GM13976 (cell line): ENCODE data around the gene RETREG1.

ENCODE experiments used
- DNase-seq: peaks from one replicate; pipeline ENCODE4 v3.0.0; 2012; ENCODE audit warnings: low spot score
- CTCF ChIP-seq: IDR thresholded peaks from 2 replicates; pipeline ENCODE4 v1.5.1; 2012; ENCODE audit warnings: borderline replicate concordance, mild to moderate bottlenecking; ENCODE audit not compliant: insufficient read depth; ENCODE audit errors: extremely low read depth, missing control alignments, control extremely low read depth
- in situ Hi-C: fragments of 300-500 bp; cut with MboI; formaldehyde crosslinking; loops from one replicate; pipeline ENCODE4 v1.12.0; 2022; ENCODE audit warnings: low sequenced_read_pairs, mixed read lengths, inconsistent platforms; ENCODE audit not compliant: unreplicated experiment

RETREG1 gene

DNA sequence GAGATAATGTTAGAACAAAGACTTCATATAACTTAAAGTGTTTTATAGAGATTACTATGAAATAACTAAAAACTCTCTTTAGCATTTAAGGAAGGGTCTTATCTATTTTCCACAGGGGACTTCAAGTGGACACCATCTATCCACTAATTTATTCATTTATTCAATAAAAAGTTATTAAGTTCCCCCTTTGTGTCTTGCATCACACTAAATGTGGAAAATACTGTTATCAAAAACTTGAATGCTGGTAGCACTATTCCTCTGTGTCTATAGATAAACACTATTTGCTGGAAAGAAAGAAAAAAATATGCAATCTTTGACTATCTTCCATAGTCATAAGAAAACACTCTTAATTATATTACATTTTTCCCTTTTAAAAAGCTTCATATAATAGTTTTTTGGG is 131.1 kb downstream of the RETREG1 start:
- no peak for DNase-seq
- in situ Hi-C loops = no loop called here
- no peak for TF ChIP-seq CTCF

DNA sequence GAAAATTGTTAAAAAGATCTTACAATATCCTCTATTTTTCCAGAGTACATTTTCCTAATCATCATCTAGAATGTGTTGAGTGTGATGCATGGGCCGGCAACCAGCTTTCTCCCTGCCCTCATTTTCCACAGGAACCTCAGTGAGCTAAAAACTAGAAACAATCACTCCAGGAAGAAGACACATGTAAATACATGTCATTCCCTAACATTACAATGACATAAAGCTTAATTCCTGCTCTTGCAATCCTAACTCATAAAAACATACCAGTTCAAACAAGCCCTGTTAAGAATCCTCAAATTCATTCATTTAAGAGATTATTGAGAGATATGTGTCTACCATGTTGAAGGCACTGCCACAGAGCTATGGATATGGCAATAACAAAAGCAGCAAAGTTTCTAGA is 132.7 kb downstream of the RETREG1 start:
- no peak for DNase-seq
- in situ Hi-C loops = no loop called here
- no peak for TF ChIP-seq CTCF

DNA sequence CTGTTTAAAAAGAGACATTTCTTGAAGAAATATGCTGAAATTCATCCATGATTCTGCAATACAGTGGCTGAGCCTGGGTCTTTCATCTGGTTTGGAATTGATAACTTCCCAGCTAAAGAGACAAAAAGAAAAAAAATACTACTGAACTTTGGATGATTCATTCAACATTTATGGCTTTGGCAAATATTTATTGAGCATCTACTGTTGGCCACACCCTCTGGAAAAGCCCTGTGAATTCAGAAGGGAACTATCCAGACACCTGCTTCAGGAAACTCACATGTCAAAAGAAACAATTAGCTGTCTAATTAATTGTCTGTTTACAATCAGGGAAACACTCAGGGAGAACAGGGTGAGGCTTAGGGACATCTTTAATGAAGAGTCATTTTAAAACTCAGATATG is 133.4 kb downstream of the RETREG1 start:
- in situ Hi-C loops = no loop called here
- TF ChIP-seq CTCF = no peak
- DNase-seq = no peak

DNA sequence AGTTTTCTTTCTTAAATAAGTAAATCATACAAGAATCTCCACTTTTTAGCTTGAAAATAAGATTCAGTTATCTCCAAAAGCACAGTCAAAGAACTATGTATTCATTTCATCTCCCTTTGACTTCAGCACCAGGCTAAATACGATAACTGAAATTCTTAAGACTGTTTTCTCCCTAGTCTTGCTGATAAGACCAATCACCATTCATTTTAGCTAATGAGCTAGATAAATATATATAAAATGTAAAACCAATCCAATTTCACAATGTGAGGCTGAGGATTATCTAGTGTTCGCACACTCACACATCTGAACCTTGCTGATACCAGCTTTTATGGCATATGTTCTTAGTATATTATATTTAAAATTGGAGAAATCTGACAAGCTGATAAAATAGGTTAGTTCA is 133.9 kb downstream of the RETREG1 start:
- TF ChIP-seq CTCF = no peak
- in situ Hi-C loops = no loop called here
- DNase-seq = no peak

DNA sequence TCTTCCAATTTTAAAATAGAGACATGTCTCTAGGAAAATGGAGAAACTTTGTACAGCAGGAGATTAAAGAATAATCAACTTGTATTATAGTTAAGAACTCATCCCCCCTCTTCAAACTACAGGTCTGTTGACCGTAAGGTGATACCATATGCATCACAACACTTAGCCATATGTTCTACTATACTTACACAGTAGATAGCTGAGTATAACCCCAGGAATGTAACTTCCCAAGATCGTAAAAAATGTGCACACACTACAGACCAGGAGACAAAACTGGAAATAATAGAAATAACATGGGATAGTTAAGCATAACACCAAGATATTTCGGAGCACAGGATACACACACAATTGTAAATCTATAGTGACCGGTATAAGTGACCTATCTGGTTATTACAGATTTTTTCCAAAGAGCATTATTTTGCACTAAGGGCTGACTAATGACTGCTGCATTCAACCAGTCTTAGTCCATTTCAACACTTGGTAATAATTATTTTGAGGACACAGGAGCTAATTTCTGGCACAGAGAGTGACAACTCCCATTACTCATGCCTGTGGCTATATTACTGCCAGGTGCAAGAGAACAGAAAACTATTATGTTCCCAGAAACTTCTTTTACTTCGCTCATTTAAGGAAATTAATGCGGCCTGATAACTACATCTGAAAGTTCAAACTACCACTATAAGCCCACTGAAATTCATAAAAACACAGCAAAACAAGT is 135.8 kb downstream of the RETREG1 start:
- no peak for DNase-seq
- no peak for TF ChIP-seq CTCF
- in situ Hi-C loops = no loop called here

- no peak for DNase-seq
- in situ Hi-C loops = no loop called here
- TF ChIP-seq CTCF = no peak
Measured at GRCh38 chr5:16480144-16480543, 136.7 kb downstream of the RETREG1 start.
